Keratinocyte (primary cell): ENCODE measurements around the gene HOXC9.

Experiments used
- CTCF ChIP-seq, 3 experiments: IDR thresholded peaks in 1 of 3; conservative IDR thresholded peaks in 1 of 3; optimal IDR thresholded peaks in 1 of 3; 2 replicates in 2 of 3; 3 replicates in 1 of 3; pipeline versions ENCODE3 to v1.5.1; 2011; ENCODE audit warnings: low read length in 3 of 3, mild to moderate bottlenecking in 3 of 3, moderate library complexity in 2 of 3, control low read depth in 1 of 3, inconsistent platforms in 1 of 3; ENCODE audit not compliant: insufficient read depth in 2 of 3; ENCODE audit errors: extremely low read depth in 1 of 3
- EZH2 ChIP-seq: IDR thresholded peaks from one replicate; pipeline ENCODE4 v1.6.1; 2012; ENCODE audit warnings: inconsistent platforms, mild to moderate bottlenecking, low read length, moderate library complexity

DNA sequence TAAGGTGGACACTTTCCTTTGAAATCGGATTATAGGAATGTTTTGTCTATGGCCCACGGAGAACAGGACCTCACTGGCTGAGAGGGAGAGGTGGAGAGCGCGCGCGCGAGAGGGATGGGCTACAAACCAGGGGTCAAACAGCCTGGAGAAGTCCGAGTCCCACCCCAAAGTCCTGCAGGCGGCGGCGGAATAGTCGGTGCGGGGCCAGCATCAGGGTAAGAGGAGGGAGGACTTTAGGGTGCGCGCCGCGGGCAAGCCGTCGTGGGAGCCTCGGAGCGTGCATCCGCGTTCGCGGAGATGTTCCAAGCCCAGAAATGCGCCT, 5.5 kb downstream of the HOXC9 start:
- no peak for TF ChIP-seq CTCF (optimal IDR thresholded peaks at IDR 0.05 in 1 of 3, IDR thresholded peaks at IDR 0.05 in 1 of 3, conservative IDR thresholded peaks at IDR 0.05 in 1 of 3; ENCODE audit: extremely low read depth in 1 of 3, insufficient read depth in 2 of 3, low read length in 3 of 3)
- no peak for TF ChIP-seq EZH2
